ENCODE data around the gene GPHN.

The GPHN gene

GRCh38 chr14:67170660-67171059 lies 662.7 kb downstream of the GPHN start:
- DNase-seq: no peak

GRCh38 chr14:67172056-67172455 lies 664.1 kb downstream of the GPHN start:
- DNase-seq: no peak

- DNase-seq: no peak
Observed at GRCh38 chr14:67172520-67172919, 664.6 kb downstream of the GPHN start.

GRCh38 chr14:67173719-67174118 lies 665.8 kb downstream of the GPHN start:
- DNase-seq: no peak

- DNase-seq: no peak
Observed at GRCh38 chr14:67186172-67186768, 678.3 kb downstream of the GPHN start.

GRCh38 chr14:67186789-67187584 lies 679.0 kb downstream of the GPHN start:
- DNase-seq: peak; percentile 74

- DNase-seq: peak; percentile 70
Observed at GRCh38 chr14:67187826-67188225, 679.9 kb downstream of the GPHN start.

GRCh38 chr14:67188326-67188725 lies 680.4 kb downstream of the GPHN start:
- DNase-seq: no peak

GRCh38 chr14:67191768-67192290 lies 683.9 kb downstream of the GPHN start:
- DNase-seq: peak; percentile 6

- no peak for DNase-seq
Observed at GRCh38 chr14:67192366-67192765, 684.4 kb downstream of the GPHN start.

GRCh38 chr14:67195279-67195678 lies 687.3 kb downstream of the GPHN start:
- no peak for DNase-seq

GRCh38 chr14:67199016-67199415 lies 691.1 kb downstream of the GPHN start:
- no peak for DNase-seq

- DNase-seq: no peak
Observed at GRCh38 chr14:67207810-67208209, 699.9 kb downstream of the GPHN start.

GRCh38 chr14:67218126-67218525 lies 710.2 kb downstream of the GPHN start:
- DNase-seq: no peak

- DNase-seq: peak; percentile 90
Observed at GRCh38 chr14:67221248-67221981, 713.5 kb downstream of the GPHN start.

GRCh38 chr14:67221982-67222328 lies 714.0 kb downstream of the GPHN start:
- DNase-seq: no peak

GRCh38 chr14:67225523-67225922 lies 717.6 kb downstream of the GPHN start:
- DNase-seq: no peak

- DNase-seq: peak; percentile 13
Observed at GRCh38 chr14:67228325-67228984, 720.5 kb downstream of the GPHN start.

All from fibroblast of skin of abdomen (primary cell).